ENCODE measurements around the gene WDFY2. TPM values are rescaled to one million over a fixed set of nuclear protein-coding genes. Genes with fewer than 3 reads are reported as not detected.

The WDFY2 gene
- polyA plus RNA-seq, 1 donor from 2014 or later: 5.3 TPM

DNA sequence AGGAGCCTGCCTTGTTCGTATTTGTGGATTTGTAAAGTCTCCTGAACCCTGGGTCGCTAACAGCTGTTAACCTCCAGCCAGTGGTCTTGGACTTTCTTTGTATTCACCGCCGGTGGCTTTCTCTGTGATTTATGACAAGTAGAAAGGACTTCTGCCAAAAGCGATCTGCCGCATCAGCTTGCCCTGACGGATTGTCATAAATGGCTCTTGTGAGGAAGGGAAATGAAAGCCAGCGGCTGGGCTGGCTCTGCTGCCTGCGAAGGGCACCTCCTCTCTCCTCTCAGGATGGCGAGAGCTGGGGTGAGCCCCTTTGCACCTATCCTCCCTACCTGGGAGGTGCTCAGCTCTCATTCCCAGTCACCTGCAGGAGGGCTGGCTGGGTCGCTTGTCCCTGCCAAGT lies 194.1 kb downstream of the WDFY2 start:
- Histone ChIP-seq H3K79me2 (replicated peaks; ENCODE audit: insufficient read depth, low read length) (no peaks in the 10 kb centered on the region), H3K9me3 (ENCODE audit: low read length) (no peaks in the 10 kb centered on the region), H3F3A (ENCODE audit: insufficient read depth, low read length, poor library complexity, severe bottlenecking) (no peaks in the 10 kb centered on the region), H3K27ac (ENCODE audit: low read length) (no peak overlapping the region), H3K4me3 (ENCODE audit: low read length) (no peak overlapping the region), H3K36me3 (ENCODE audit: insufficient read depth, low read length) (no peaks in the 10 kb centered on the region), H3K9me2 (ENCODE audit: insufficient read depth, low read length) (no peaks in the 10 kb centered on the region), H3K27me3 (ENCODE audit: insufficient read depth, low read depth, low read length) (no peaks in the 10 kb centered on the region), H3K9ac (ENCODE audit: low read length) (no peak overlapping the region), H4K20me1 (ENCODE audit: insufficient read depth) (no peaks in the 10 kb centered on the region), H2AFZ (ENCODE audit: low read depth, low read length) (no peak overlapping the region), H3K4me2 (ENCODE audit: low read length) (no peak overlapping the region)
- TF ChIP-seq MXI1 (conservative IDR thresholded peaks at IDR 0.05; ENCODE audit: poor library complexity, severe bottlenecking) (no peak), RAD21 (conservative IDR thresholded peaks at IDR 0.05) (no peak), POLR2AphosphoS5 (IDR thresholded peaks at IDR 0.05) (no peak), REST (IDR thresholded peaks at IDR 0.05; ENCODE audit: borderline replicate concordance) (no peak), EZH2 (IDR thresholded peaks at IDR 0.05; ENCODE audit: borderline replicate concordance, insufficient read depth, low read length, poor library complexity, severe bottlenecking) (no peak), TAF1 (IDR thresholded peaks at IDR 0.05; ENCODE audit: low read depth) (no peak), EP300 (conservative IDR thresholded peaks at IDR 0.05; ENCODE audit: poor library complexity, severe bottlenecking) (no peak), SMC3 (conservative IDR thresholded peaks at IDR 0.05; ENCODE audit: poor library complexity) (no peak)
- TF ChIP-seq, protein P1, sequence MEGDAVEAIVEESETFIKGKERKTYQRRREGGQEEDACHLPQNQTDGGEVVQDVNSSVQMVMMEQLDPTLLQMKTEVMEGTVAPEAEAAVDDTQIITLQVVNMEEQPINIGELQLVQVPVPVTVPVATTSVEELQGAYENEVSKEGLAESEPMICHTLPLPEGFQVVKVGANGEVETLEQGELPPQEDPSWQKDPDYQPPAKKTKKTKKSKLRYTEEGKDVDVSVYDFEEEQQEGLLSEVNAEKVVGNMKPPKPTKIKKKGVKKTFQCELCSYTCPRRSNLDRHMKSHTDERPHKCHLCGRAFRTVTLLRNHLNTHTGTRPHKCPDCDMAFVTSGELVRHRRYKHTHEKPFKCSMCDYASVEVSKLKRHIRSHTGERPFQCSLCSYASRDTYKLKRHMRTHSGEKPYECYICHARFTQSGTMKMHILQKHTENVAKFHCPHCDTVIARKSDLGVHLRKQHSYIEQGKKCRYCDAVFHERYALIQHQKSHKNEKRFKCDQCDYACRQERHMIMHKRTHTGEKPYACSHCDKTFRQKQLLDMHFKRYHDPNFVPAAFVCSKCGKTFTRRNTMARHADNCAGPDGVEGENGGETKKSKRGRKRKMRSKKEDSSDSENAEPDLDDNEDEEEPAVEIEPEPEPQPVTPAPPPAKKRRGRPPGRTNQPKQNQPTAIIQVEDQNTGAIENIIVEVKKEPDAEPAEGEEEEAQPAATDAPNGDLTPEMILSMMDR (IDR thresholded peaks at IDR 0.05; ENCODE audit: poor library complexity, severe bottlenecking): no peak

- no peak overlapping the region for H3K27ac ChIP-seq (ENCODE audit: low read length)
- no peaks in the 10 kb centered on the region for H3K9me3 ChIP-seq (ENCODE audit: low read length)
- no peaks in the 10 kb centered on the region for H3K27me3 ChIP-seq (ENCODE audit: insufficient read depth, low read depth, low read length)
- no peaks in the 10 kb centered on the region for H4K20me1 ChIP-seq (ENCODE audit: insufficient read depth)
- no peak overlapping the region for H3K4me3 ChIP-seq (ENCODE audit: low read length)
- H3K9ac ChIP-seq (ENCODE audit: low read length): no peak overlapping the region
- H3K36me3 ChIP-seq (ENCODE audit: insufficient read depth, low read length): no peaks in the 10 kb centered on the region
- no peaks in the 10 kb centered on the region for H3F3A ChIP-seq (ENCODE audit: insufficient read depth, low read length, poor library complexity, severe bottlenecking)
- no peaks in the 10 kb centered on the region for H3K9me2 ChIP-seq (ENCODE audit: insufficient read depth, low read length)
- H3K79me2 ChIP-seq (replicated peaks; ENCODE audit: insufficient read depth, low read length): no peaks in the 10 kb centered on the region
- H3K4me2 ChIP-seq (ENCODE audit: low read length): no peak overlapping the region
- H2AFZ ChIP-seq (ENCODE audit: low read depth, low read length): no peak overlapping the region
- TF ChIP-seq, protein P1 (IDR thresholded peaks at IDR 0.05; ENCODE audit: poor library complexity, severe bottlenecking): no peak
- TF ChIP-seq SMC3 (conservative IDR thresholded peaks at IDR 0.05; ENCODE audit: poor library complexity) (no peak), RAD21 (conservative IDR thresholded peaks at IDR 0.05) (no peak), REST (IDR thresholded peaks at IDR 0.05; ENCODE audit: borderline replicate concordance) (no peak), POLR2AphosphoS5 (IDR thresholded peaks at IDR 0.05) (no peak)
Observed at GRCh38 chr13:51780099-51780498, 195.8 kb downstream of the WDFY2 start.
